NT2/D1 (cell line): ENCODE data around the gene NAPG.
"Not testable (repeated sequence)": the region's sequence is repeated elsewhere in the genome, so short reads cannot be mapped to it uniquely, and the experiment has no call there.

Experiments used
- DNase-seq: peaks from one replicate; pipeline ENCODE4 v3.0.0-alpha.2; 2011; ENCODE audit warnings: low read depth, low spot score
- H3K27me3 ChIP-seq: 2 replicates; pipeline ENCODE4 v1.6.0; 2011; ENCODE audit warnings: mild to moderate bottlenecking; ENCODE audit not compliant: insufficient read length, insufficient read depth
- H3K36me3 ChIP-seq: 2 replicates; pipeline ENCODE4 v1.6.1; 2011; ENCODE audit warnings: mild to moderate bottlenecking, low read length, mixed read lengths; ENCODE audit not compliant: insufficient read depth, insufficient read length
- H3K4me1 ChIP-seq: 2 replicates; pipeline ENCODE4 v1.5.1; 2011; ENCODE audit not compliant: insufficient read depth, insufficient read length
- H3K4me3 ChIP-seq: 2 replicates; pipeline ENCODE4 v1.5.1; 2011; ENCODE audit warnings: low read depth; ENCODE audit not compliant: insufficient read length
- H3K9ac ChIP-seq: 2 replicates; pipeline ENCODE4 v1.6.0; 2011; ENCODE audit warnings: low read depth; ENCODE audit not compliant: insufficient read length
- H3K9me3 ChIP-seq: 2 replicates; pipeline ENCODE4 v1.5.1; 2011; ENCODE audit warnings: mild to moderate bottlenecking, low read length; ENCODE audit not compliant: insufficient read depth
- SUZ12 ChIP-seq: IDR thresholded peaks from 2 replicates; pipeline ENCODE4 v1.6.1; 2011; ENCODE audit not compliant: insufficient read length, insufficient read depth; ENCODE audit errors: extremely low read depth
- YY1 ChIP-seq: IDR thresholded peaks from 2 replicates; pipeline ENCODE4 v1.6.1; 2011; ENCODE audit not compliant: insufficient read length, insufficient read depth
- ZNF274 ChIP-seq: IDR thresholded peaks from 2 replicates; pipeline ENCODE4 v1.6.1; 2011; ENCODE audit warnings: mild to moderate bottlenecking, low read depth, low read length

Gene NAPG

GRCh38 chr18:10570622-10571021, 44.8 kb downstream of the NAPG start:
- Histone ChIP-seq H3K4me3 (no peak overlapping the region), H3K36me3 (no peaks in the 10 kb centered on the region), H3K27me3 (no peaks in the 10 kb centered on the region), H3K9me3 (no peaks in the 10 kb centered on the region), H3K9ac (no peak overlapping the region), H3K4me1 (no peaks in the 10 kb centered on the region)
- TF ChIP-seq YY1 (no peak), SUZ12 (no peak), ZNF274 (no peak)
- no peak for DNase-seq

GRCh38 chr18:10571537-10571936, 45.7 kb downstream of the NAPG start:
- H3K4me3 ChIP-seq = no peak overlapping the region
- no peak overlapping the region for H3K9ac ChIP-seq
- H3K4me1 ChIP-seq = no peaks in the 10 kb centered on the region

GRCh38 chr18:10573261-10573660, 47.4 kb downstream of the NAPG start:
- H3K9me3 ChIP-seq, H3K27me3 ChIP-seq, H3K9ac ChIP-seq, DNase-seq, H3K36me3 ChIP-seq, H3K4me3 ChIP-seq, H3K4me1 ChIP-seq: not testable (repeated sequence)

More at GRCh38 chr18:10571537-10571936, 45.7 kb downstream of the NAPG start:
- H3K36me3 ChIP-seq = no peaks in the 10 kb centered on the region
- no peak for TF ChIP-seq YY1
- no peak for TF ChIP-seq SUZ12
- no peak for TF ChIP-seq ZNF274
- no peaks in the 10 kb centered on the region for H3K9me3 ChIP-seq
- DNase-seq = no peak
- H3K27me3 ChIP-seq = no peaks in the 10 kb centered on the region

GRCh38 chr18:10574412-10574811, 48.6 kb downstream of the NAPG start:
- not testable (repeated sequence) for H3K9ac ChIP-seq, H3K36me3 ChIP-seq, H3K4me1 ChIP-seq, DNase-seq, H3K27me3 ChIP-seq, H3K9me3 ChIP-seq, H3K4me3 ChIP-seq

GRCh38 chr18:10577842-10578572, 52.2 kb downstream of the NAPG start:
- H3K9ac ChIP-seq, H3K4me3 ChIP-seq: not testable (repeated sequence)

GRCh38 chr18:10578573-10578899, 52.7 kb downstream of the NAPG start:
- not testable (repeated sequence) for H3K27me3 ChIP-seq, H3K4me1 ChIP-seq, H3K36me3 ChIP-seq, H3K4me3 ChIP-seq, H3K9ac ChIP-seq, DNase-seq
- peaks cover 27% of the 10 kb centered on the region; the same call in 1 of the 2 replicates for H3K9me3 ChIP-seq

More at GRCh38 chr18:10577842-10578572, 52.2 kb downstream of the NAPG start:
- H3K36me3 ChIP-seq, H3K4me1 ChIP-seq, H3K27me3 ChIP-seq, DNase-seq: not testable (repeated sequence)
- H3K9me3 ChIP-seq = peaks cover 27% of the 10 kb centered on the region; the same call in 1 of the 2 replicates

- DNase-seq = no peak
- TF ChIP-seq SUZ12 = no peak
- no peak for TF ChIP-seq ZNF274
- TF ChIP-seq YY1 = no peak
- Histone ChIP-seq H3K9ac (no peak overlapping the region), H3K9me3 (peaks cover 27% of the 10 kb centered on the region; the same call in 1 of the 2 replicates), H3K4me1 (no peaks in the 10 kb centered on the region), H3K4me3 (no peak overlapping the region), H3K36me3 (no peaks in the 10 kb centered on the region), H3K27me3 (no peaks in the 10 kb centered on the region)
Observed at GRCh38 chr18:10579079-10579867, 53.4 kb downstream of the NAPG start.

- Histone ChIP-seq H3K9me3 (peaks cover 27% of the 10 kb centered on the region; the same call in 1 of the 2 replicates), H3K4me1 (no peaks in the 10 kb centered on the region), H3K36me3 (no peaks in the 10 kb centered on the region), H3K9ac (no peak overlapping the region), H3K4me3 (no peak overlapping the region), H3K27me3 (no peaks in the 10 kb centered on the region)
- DNase-seq = no peak
- TF ChIP-seq YY1 (no peak), SUZ12 (no peak), ZNF274 (no peak)
Observed at GRCh38 chr18:10580215-10580614, 54.4 kb downstream of the NAPG start.
